Gastrocnemius medialis (tissue), 4 donors: Measurements from ENCODE around the gene LINGO1.

ENCODE experiments used
- POLR2A ChIP-seq, 2 donors: fragments of 450-650 bp; IDR thresholded peaks; one replicate each; pipeline ENCODE4 v1.6.1; 2017; ENCODE audit warnings: antibody characterized with exemption in 2 of 2, mild to moderate bottlenecking in 2 of 2, moderate library complexity in 2 of 2
- TF ChIP-seq, protein P1 (sequence below), 5 experiments: fragments of 450-650 bp in 3 of 5; fragments of 200-600 bp in 2 of 5; sonication (generic) in 2 of 5; IDR thresholded peaks in 4 of 5; conservative IDR thresholded peaks in 1 of 5; 1 replicate in 4 of 5; 2 replicates in 1 of 5; pipeline ENCODE4 v1.5.1; 2016 to 2019; ENCODE audit warnings: antibody characterized with exemption in 5 of 5, mild to moderate bottlenecking in 3 of 5, moderate library complexity in 3 of 5

DNA sequence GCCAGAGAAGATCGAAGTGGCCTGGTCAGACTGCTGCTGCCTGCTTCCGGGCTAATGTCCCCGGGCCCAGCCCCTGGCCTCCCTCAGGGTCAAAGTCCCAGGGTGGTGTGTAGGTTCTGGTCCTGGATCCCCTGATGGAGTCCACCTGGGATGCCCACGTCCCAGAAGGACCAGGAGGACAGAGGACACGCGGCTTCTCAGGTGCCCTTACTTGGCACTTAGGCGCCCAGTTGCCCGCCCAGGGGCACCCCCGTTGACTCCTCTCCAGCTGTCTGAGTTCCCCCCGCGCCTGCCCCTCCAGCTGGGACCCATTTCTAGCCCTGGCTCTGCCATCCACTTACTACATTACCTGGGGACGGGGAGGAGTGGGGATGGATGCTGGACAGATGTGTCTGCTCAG lies 44.6 kb downstream of the LINGO1 start:
- TF ChIP-seq, protein P1, sequence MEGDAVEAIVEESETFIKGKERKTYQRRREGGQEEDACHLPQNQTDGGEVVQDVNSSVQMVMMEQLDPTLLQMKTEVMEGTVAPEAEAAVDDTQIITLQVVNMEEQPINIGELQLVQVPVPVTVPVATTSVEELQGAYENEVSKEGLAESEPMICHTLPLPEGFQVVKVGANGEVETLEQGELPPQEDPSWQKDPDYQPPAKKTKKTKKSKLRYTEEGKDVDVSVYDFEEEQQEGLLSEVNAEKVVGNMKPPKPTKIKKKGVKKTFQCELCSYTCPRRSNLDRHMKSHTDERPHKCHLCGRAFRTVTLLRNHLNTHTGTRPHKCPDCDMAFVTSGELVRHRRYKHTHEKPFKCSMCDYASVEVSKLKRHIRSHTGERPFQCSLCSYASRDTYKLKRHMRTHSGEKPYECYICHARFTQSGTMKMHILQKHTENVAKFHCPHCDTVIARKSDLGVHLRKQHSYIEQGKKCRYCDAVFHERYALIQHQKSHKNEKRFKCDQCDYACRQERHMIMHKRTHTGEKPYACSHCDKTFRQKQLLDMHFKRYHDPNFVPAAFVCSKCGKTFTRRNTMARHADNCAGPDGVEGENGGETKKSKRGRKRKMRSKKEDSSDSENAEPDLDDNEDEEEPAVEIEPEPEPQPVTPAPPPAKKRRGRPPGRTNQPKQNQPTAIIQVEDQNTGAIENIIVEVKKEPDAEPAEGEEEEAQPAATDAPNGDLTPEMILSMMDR (IDR thresholded peaks at IDR 0.05 in 4 of 5, conservative IDR thresholded peaks at IDR 0.05 in 1 of 5) = no peak
- TF ChIP-seq POLR2A (IDR thresholded peaks at IDR 0.05) = no peak
